Measurements from ENCODE around the gene INSYN2B.

INSYN2B gene

GRCh38 chr5:169980418-169981053 lies at the start of gene INSYN2B:
INSYN2B (minus strand) TSS chr5:169980495; CDS start chr5:169883898, 96,597 bp downstream.
- Mint-ChIP-seq H3K27me3 (no peaks in the 10 kb centered on the region), H3K27ac (no peak within 1 kb of the TSS), H3K4me3 (no peak within 1 kb of the TSS), H3K9me3 (no peaks in the 10 kb centered on the region), H3K4me1 (no peaks in the 10 kb centered on the region), H3K36me3 (ENCODE audit: low read depth) (peaks cover 24% of the 10 kb centered on the region)
- DNase-seq (peak; percentile 31), ATAC-seq (peak; percentile 20)

GRCh38 chr5:170028124-170028523 lies 47.8 kb upstream of the INSYN2B start:
- no peak for DNase-seq
- Mint-ChIP-seq H3K4me3 (no peak overlapping the region), H3K4me1 (no peaks in the 10 kb centered on the region), H3K36me3 (ENCODE audit: low read depth) (peaks cover 36% of the 10 kb centered on the region), H3K9me3 (no peaks in the 10 kb centered on the region), H3K27ac (no peak overlapping the region), H3K27me3 (no peaks in the 10 kb centered on the region)
- no peak for ATAC-seq

DNA sequence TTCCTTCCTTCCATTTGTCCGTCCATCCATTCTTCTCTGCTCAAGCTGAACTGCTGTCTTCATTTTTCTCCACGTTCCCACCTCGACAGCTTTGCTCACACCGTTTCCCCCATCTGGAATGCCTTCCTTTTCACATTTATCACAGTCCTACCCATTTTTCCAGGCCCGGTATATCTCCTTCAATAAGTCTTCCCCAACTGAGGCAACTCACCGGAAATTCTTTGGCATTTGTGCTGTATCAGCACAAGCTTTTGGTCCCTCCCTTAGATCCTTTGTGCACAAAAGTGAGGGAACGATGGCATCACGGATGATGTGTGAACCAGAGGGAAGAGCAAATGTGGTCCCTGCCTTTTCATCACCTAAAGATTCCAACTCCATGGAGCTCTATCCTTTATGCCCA lies 45.6 kb upstream of the INSYN2B start:
- no peak for DNase-seq
- no peak for ATAC-seq
- Mint-ChIP-seq H3K4me3 (no peak overlapping the region), H3K27me3 (no peaks in the 10 kb centered on the region), H3K9me3 (no peaks in the 10 kb centered on the region), H3K4me1 (no peaks in the 10 kb centered on the region), H3K27ac (no peak overlapping the region), H3K36me3 (ENCODE audit: low read depth) (peaks cover 47% of the 10 kb centered on the region)

DNA sequence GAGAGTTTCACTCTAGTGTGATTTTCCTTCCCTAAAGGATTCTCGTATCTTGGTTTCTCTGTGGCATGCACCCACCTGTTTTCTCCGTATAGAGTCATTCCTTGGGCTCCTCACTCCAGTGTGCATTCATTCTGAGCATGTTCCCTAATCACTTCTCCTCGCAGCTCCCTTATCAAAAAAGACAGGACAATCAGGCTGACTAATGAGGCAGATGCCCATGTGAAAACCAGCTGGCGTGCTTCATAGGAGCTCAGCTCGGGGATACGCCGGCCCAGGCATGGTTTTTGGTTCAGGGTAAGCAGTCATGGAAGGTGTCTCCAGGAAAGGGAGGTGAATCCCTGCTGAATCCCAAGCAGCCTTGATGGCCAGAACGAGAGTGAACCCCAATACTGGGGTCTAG lies 41.2 kb upstream of the INSYN2B start:
- H3K4me1 Mint-ChIP-seq: no peaks in the 10 kb centered on the region
- H3K27ac Mint-ChIP-seq: no peak overlapping the region
- H3K36me3 Mint-ChIP-seq (ENCODE audit: low read depth): peaks cover 38% of the 10 kb centered on the region
- no peak for DNase-seq
- ATAC-seq: no peak
- no peaks in the 10 kb centered on the region for H3K27me3 Mint-ChIP-seq
- no peaks in the 10 kb centered on the region for H3K9me3 Mint-ChIP-seq
- no peak overlapping the region for H3K4me3 Mint-ChIP-seq

- Mint-ChIP-seq H3K4me1 (no peaks in the 10 kb centered on the region), H3K27ac (no peak overlapping the region), H3K9me3 (no peaks in the 10 kb centered on the region), H3K4me3 (no peak overlapping the region), H3K36me3 (ENCODE audit: low read depth) (peaks cover 34% of the 10 kb centered on the region), H3K27me3 (no peaks in the 10 kb centered on the region)
- ATAC-seq: no peak
- no peak for DNase-seq
Measured at GRCh38 chr5:170020423-170020822, 40.1 kb upstream of the INSYN2B start.

DNA sequence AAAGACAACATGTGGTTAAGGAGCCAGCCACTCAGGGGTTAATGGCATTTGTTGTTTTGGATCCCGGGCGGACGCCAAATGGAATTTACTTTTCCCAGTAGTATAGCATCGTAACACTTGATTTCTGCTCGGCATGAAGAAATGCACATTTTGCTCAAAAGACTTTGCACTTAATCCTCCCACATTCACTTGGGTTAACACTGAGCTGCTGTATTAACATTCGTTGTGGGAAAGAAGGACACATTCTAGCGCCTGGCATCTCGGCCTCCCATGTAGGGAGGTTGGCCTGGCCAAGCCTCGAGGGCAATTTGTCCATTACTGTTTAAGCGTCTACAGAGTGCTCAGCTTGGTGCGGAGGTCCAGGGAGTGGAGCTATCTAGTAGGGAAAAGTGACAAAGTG lies 32.3 kb upstream of the INSYN2B start:
- ATAC-seq: no peak
- Mint-ChIP-seq H3K4me1 (no peaks in the 10 kb centered on the region), H3K9me3 (no peaks in the 10 kb centered on the region), H3K36me3 (ENCODE audit: low read depth) (peaks cover 26% of the 10 kb centered on the region), H3K4me3 (no peak overlapping the region), H3K27ac (no peak overlapping the region), H3K27me3 (no peaks in the 10 kb centered on the region)
- DNase-seq: no peak

- ATAC-seq (no peak), DNase-seq (no peak)
- no peak overlapping the region for H3K4me3 Mint-ChIP-seq
- no peaks in the 10 kb centered on the region for H3K27me3 Mint-ChIP-seq
- no peaks in the 10 kb centered on the region for H3K9me3 Mint-ChIP-seq
- no peak overlapping the region for H3K27ac Mint-ChIP-seq
- H3K4me1 Mint-ChIP-seq: no peaks in the 10 kb centered on the region
- H3K36me3 Mint-ChIP-seq (ENCODE audit: low read depth): peaks cover 25% of the 10 kb centered on the region
Measured at GRCh38 chr5:170011751-170012150, 31.5 kb upstream of the INSYN2B start.

DNA sequence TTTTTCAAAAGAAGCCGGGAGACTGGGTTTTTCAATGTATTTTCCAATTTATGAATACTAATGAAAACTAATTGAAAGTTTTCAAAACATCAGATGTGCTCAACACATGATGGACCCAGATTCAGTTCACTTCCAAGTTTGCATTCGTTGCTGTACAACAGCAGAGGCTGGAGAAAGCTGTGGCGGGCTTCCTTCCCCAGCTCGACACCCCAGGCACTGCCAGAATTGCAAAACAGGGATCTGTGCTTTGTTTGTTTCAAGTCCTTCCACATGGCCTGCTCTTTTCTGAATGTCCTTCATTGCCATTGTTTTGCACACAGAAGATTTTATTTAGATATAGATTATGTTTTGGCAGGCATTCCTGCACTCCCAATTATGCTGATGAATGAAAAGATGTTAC lies 30.3 kb upstream of the INSYN2B start:
- H3K27ac Mint-ChIP-seq: no peak overlapping the region
- H3K36me3 Mint-ChIP-seq (ENCODE audit: low read depth): peaks cover 25% of the 10 kb centered on the region

GRCh38 chr5:170008376-170008775 lies 28.1 kb upstream of the INSYN2B start:
- DNase-seq (no peak), ATAC-seq (no peak)
- Mint-ChIP-seq H3K27ac (no peak overlapping the region), H3K4me1 (no peaks in the 10 kb centered on the region), H3K4me3 (no peak overlapping the region), H3K9me3 (peaks cover 5% of the 10 kb centered on the region), H3K27me3 (no peaks in the 10 kb centered on the region), H3K36me3 (ENCODE audit: low read depth) (peaks cover 34% of the 10 kb centered on the region)

More for the DNA sequence above, 30.3 kb upstream of the INSYN2B start:
- Mint-ChIP-seq H3K9me3 (no peaks in the 10 kb centered on the region), H3K4me1 (no peaks in the 10 kb centered on the region), H3K27me3 (no peaks in the 10 kb centered on the region), H3K4me3 (no peak overlapping the region)
- ATAC-seq (no peak), DNase-seq (no peak)

DNA sequence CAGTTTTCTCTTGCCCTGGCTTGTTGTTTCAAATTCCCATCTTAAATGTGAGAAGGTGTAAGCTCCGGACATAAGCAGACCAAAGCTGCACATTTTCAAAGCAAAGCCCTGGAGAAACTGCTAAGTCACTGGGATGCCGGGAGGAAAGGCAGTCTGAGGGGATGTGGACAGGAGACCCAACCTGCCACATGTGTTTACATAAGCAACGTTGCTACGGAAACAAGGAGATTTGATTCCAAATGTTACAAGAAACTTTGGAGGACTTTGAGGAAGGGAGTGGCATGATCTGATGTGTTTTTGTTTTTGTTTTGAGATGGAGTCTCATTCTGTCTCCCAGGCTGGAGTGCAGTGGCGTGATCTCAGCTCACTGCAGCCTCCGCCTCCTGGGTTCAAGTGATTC lies 25.7 kb upstream of the INSYN2B start:
- DNase-seq (no peak), ATAC-seq (no peak)
- Mint-ChIP-seq H3K4me1 (no peaks in the 10 kb centered on the region), H3K4me3 (no peak overlapping the region), H3K36me3 (ENCODE audit: low read depth) (peaks cover 50% of the 10 kb centered on the region), H3K27ac (no peak overlapping the region), H3K9me3 (peaks cover 5% of the 10 kb centered on the region), H3K27me3 (no peaks in the 10 kb centered on the region)

DNA sequence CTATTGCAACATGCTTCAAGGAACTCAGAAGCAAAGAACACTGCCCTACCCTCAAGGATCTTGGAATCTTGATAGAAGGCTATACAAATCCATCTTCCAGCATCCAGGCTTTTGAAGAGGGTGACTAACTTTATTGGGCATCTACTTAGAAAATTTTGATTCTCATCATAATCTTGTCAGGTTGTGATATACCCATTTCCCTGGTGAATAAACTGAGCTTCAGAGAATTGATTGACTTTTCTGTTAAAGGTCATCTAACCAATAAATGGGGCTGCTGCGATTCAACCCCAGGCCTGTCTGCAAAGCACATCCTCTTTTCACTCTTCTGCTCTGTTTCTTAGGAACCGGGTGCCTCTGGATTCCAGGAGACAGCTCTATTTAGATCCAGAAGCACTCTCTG lies 19.9 kb upstream of the INSYN2B start:
- peaks cover 5% of the 10 kb centered on the region for H3K9me3 Mint-ChIP-seq
- DNase-seq: no peak
- H3K4me3 Mint-ChIP-seq: no peak overlapping the region
- no peaks in the 10 kb centered on the region for H3K27me3 Mint-ChIP-seq
- no peaks in the 10 kb centered on the region for H3K4me1 Mint-ChIP-seq
- no peak overlapping the region for H3K27ac Mint-ChIP-seq
- no peak for ATAC-seq
- peaks cover 55% of the 10 kb centered on the region for H3K36me3 Mint-ChIP-seq (ENCODE audit: low read depth)

GRCh38 chr5:169999621-170000020 lies 19.3 kb upstream of the INSYN2B start:
- DNase-seq (no peak), ATAC-seq (no peak)
- Mint-ChIP-seq H3K4me3 (no peak overlapping the region), H3K27me3 (no peaks in the 10 kb centered on the region), H3K36me3 (ENCODE audit: low read depth) (peaks cover 56% of the 10 kb centered on the region), H3K4me1 (no peaks in the 10 kb centered on the region), H3K9me3 (peaks cover 5% of the 10 kb centered on the region), H3K27ac (no peak overlapping the region)

DNA sequence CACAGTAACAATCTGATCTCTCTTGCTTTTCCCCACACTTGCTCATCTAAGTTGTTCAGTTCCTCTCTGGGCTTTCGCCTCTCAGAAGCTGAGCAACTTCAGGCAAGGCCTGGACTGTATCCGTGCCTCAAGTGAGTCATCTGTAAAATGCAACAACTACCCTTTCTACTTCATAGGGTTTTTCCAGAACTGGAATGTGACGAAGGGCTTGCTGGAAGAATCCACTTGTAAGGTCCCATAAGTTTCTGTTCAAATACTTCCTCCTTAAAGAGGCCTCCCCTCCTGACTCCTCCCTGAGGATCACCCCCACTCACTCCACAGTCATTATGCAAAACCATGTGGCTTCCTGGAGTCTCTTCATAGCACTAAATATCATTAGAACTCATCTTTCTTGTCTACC lies 17.5 kb upstream of the INSYN2B start:
- Mint-ChIP-seq H3K4me1 (no peaks in the 10 kb centered on the region), H3K27ac (peak overlapping the region; percentile 29), H3K4me3 (no peak overlapping the region), H3K27me3 (no peaks in the 10 kb centered on the region), H3K9me3 (no peaks in the 10 kb centered on the region), H3K36me3 (ENCODE audit: low read depth) (peaks cover 48% of the 10 kb centered on the region)
- DNase-seq (no peak), ATAC-seq (no peak)

DNA sequence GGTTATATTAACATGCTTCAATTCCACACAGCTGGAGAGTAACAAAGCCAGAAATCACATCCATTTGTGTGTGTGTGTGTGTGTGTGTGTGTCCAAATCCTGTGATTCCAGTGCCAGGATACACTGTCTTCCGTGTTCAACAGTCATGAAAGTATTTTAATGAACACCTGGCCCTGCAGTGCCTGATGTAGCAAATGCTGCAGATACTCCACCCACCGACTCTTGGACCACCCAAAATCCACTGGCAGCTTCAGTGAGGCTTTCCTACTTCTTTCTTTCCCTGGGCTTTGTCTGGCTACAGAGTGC lies 13.1 kb upstream of the INSYN2B start:
- DNase-seq (no peak), ATAC-seq (no peak)
- H3K27me3 Mint-ChIP-seq: no peaks in the 10 kb centered on the region
- no peak overlapping the region for H3K27ac Mint-ChIP-seq
- no peak overlapping the region for H3K4me3 Mint-ChIP-seq
- H3K36me3 Mint-ChIP-seq (ENCODE audit: low read depth): peaks cover 35% of the 10 kb centered on the region
- H3K9me3 Mint-ChIP-seq: no peaks in the 10 kb centered on the region
- H3K4me1 Mint-ChIP-seq: no peaks in the 10 kb centered on the region

- H3K36me3 Mint-ChIP-seq (ENCODE audit: low read depth): peaks cover 30% of the 10 kb centered on the region
- H3K27me3 Mint-ChIP-seq: no peaks in the 10 kb centered on the region
- no peak overlapping the region for H3K4me3 Mint-ChIP-seq
- no peaks in the 10 kb centered on the region for H3K4me1 Mint-ChIP-seq
- ATAC-seq (no peak), DNase-seq (no peak)
- H3K27ac Mint-ChIP-seq: no peak overlapping the region
- no peaks in the 10 kb centered on the region for H3K9me3 Mint-ChIP-seq
Measured at GRCh38 chr5:169992789-169993484, 12.6 kb upstream of the INSYN2B start.

Measured in activated naive CD8-positive, alpha-beta T cell treated with anti-CD3 and anti-CD28 coated beads, Interleukin-2, amount 50 U/mL, for 24 hours (primary cell).